H4 (cell line): Measurements from ENCODE around the gene DRAXIN. TPM values are rescaled to one million over a fixed set of nuclear protein-coding genes. Genes with fewer than 3 reads are reported as not detected.

Experiments used
- DNase-seq: peaks from one replicate; pipeline ENCODE4 v3.0.0-alpha.2; 2015; ENCODE audit warnings: low spot score
- total RNA-seq: library from RNA; depleted of rRNA; stranded (reverse); fragments of >200 nt; shearing (Covaris generic); gene quantifications from 2 replicates; pipeline ENCODE4 v1.2.3, GENCODE V29; 2014

Gene DRAXIN
- total RNA-seq, 1 experiment from 2014 or later: not detected

- peak; percentile 90 for DNase-seq
Measured at GRCh38 chr1:11735854-11736745, 44.6 kb downstream of the DRAXIN start, which contains the start of gene AGTRAP. Gene AGTRAP, plus strand, starts transcription at chr1:11736136. Its CDS starts 73 bp downstream, at chr1:11736209.

- peak; percentile 34 for DNase-seq
Measured at GRCh38 chr1:11736746-11737639, 45.5 kb downstream of the DRAXIN start.

GRCh38 chr1:11738096-11738495 is 46.6 kb downstream of the DRAXIN start:
- DNase-seq: no peak

- DNase-seq: no peak
Measured at GRCh38 chr1:11738783-11739182, 47.3 kb downstream of the DRAXIN start.

GRCh38 chr1:11740258-11741192 is 49.0 kb downstream of the DRAXIN start:
- DNase-seq: no peak

GRCh38 chr1:11741482-11741881 is 50.0 kb downstream of the DRAXIN start:
- no peak for DNase-seq

GRCh38 chr1:11741919-11742558 is 50.5 kb downstream of the DRAXIN start:
- no peak for DNase-seq

GRCh38 chr1:11744287-11744686 is 52.8 kb downstream of the DRAXIN start:
- DNase-seq: no peak

- DNase-seq: no peak
Measured at GRCh38 chr1:11746092-11746491, 54.6 kb downstream of the DRAXIN start.

GRCh38 chr1:11746795-11747487 is 55.4 kb downstream of the DRAXIN start:
- no peak for DNase-seq

GRCh38 chr1:11748294-11749202 is 57.0 kb downstream of the DRAXIN start:
- DNase-seq: no peak

- DNase-seq: peak; percentile 31
Measured at GRCh38 chr1:11749203-11749689, 57.7 kb downstream of the DRAXIN start.

- no peak for DNase-seq
Measured at GRCh38 chr1:11749996-11750395, 58.5 kb downstream of the DRAXIN start.

GRCh38 chr1:11751087-11751486 is 59.6 kb downstream of the DRAXIN start:
- DNase-seq: no peak

- DNase-seq: no peak
Measured at GRCh38 chr1:11752359-11753088, 61.0 kb downstream of the DRAXIN start.

- DNase-seq: no peak
Measured at GRCh38 chr1:11753555-11754208, 62.2 kb downstream of the DRAXIN start.

- no peak for DNase-seq
Measured at GRCh38 chr1:11757047-11757446, 65.5 kb downstream of the DRAXIN start.

GRCh38 chr1:11759791-11760190 is 68.3 kb downstream of the DRAXIN start:
- DNase-seq: no peak
